SK-N-MC (cell line): ENCODE measurements around the gene FADS3.

Experiments used
- DNase-seq: peaks from one replicate; pipeline ENCODE4 v3.0.0-alpha.2; 2011; ENCODE audit warnings: low read depth, low spot score
- H3K27ac ChIP-seq: fragments of 200-600 bp; sonication (generic); 2 replicates; pipeline ENCODE4 v1.5.1; 2016; ENCODE audit warnings: mixed run types
- H3K36me3 ChIP-seq: fragments of 200-600 bp; sonication (generic); 2 replicates; pipeline ENCODE4 v1.6.1; 2017; ENCODE audit warnings: antibody characterized with exemption, low read length, mixed read lengths; ENCODE audit not compliant: insufficient read depth
- H3K4me3 ChIP-seq: fragments of 200-600 bp; sonication (generic); 2 replicates; pipeline ENCODE4 v1.5.1; 2016
- H3K9ac ChIP-seq: fragments of 200-600 bp; sonication (generic); 2 replicates; pipeline ENCODE4 v1.8.0; 2017; ENCODE audit warnings: mixed run types, mixed read lengths; ENCODE audit not compliant: insufficient read length
- H3K9me3 ChIP-seq: fragments of 200-600 bp; sonication (generic); 2 replicates; pipeline ENCODE4 v1.6.1; 2017; ENCODE audit warnings: low read depth, mild to moderate bottlenecking, antibody characterized with exemption, low read length, moderate library complexity, mixed read lengths
- EZH2 ChIP-seq: fragments of 200-600 bp; sonication (generic); IDR thresholded peaks from one replicate; pipeline ENCODE4 v1.6.1; 2017; ENCODE audit warnings: antibody characterized with exemption
- FOXP2 ChIP-seq: optimal IDR thresholded peaks from 2 replicates; pipeline ENCODE3; 2011; ENCODE audit warnings: mild to moderate bottlenecking, moderate library complexity; ENCODE audit not compliant: insufficient read depth; ENCODE audit errors: extremely low read length, control extremely low read depth
- POLR2AphosphoS5 ChIP-seq: IDR thresholded peaks from 2 replicates; pipeline ENCODE4 v1.6.1; 2012; ENCODE audit warnings: mild to moderate bottlenecking, low read depth, low read length, borderline replicate concordance

The FADS3 gene

GRCh38 chr11:61911128-61911700 is 19.9 kb upstream of the FADS3 start:
- H3K9ac ChIP-seq: no peak overlapping the region
- H3K9me3 ChIP-seq: no peaks in the 10 kb centered on the region
- no peak overlapping the region for H3K4me3 ChIP-seq
- H3K27ac ChIP-seq: no peak overlapping the region
- no peak for DNase-seq
- no peaks in the 10 kb centered on the region; the same call in 1 of the 2 replicates for H3K36me3 ChIP-seq
- TF ChIP-seq FOXP2 (no peak), POLR2AphosphoS5 (no peak), EZH2 (no peak)

GRCh38 chr11:61910187-61911127 is 19.1 kb upstream of the FADS3 start:
- no peak overlapping the region for H3K4me3 ChIP-seq
- no peaks in the 10 kb centered on the region for H3K9me3 ChIP-seq
- no peaks in the 10 kb centered on the region; the same call in 1 of the 2 replicates for H3K36me3 ChIP-seq
- no peak overlapping the region for H3K27ac ChIP-seq
- TF ChIP-seq POLR2AphosphoS5: no peak
- TF ChIP-seq FOXP2: no peak
- no peak for TF ChIP-seq EZH2
- H3K9ac ChIP-seq: no peak overlapping the region
- no peak for DNase-seq

GRCh38 chr11:61908730-61909316 is 17.5 kb upstream of the FADS3 start:
- no peaks in the 10 kb centered on the region for H3K9me3 ChIP-seq
- DNase-seq: no peak
- H3K9ac ChIP-seq: no peak overlapping the region
- no peak for TF ChIP-seq EZH2
- no peak for TF ChIP-seq FOXP2
- no peak for TF ChIP-seq POLR2AphosphoS5
- no peak overlapping the region for H3K4me3 ChIP-seq
- no peaks in the 10 kb centered on the region; the same call in 1 of the 2 replicates for H3K36me3 ChIP-seq
- H3K27ac ChIP-seq: no peak overlapping the region

GRCh38 chr11:61907871-61908729 is 16.8 kb upstream of the FADS3 start:
- DNase-seq: no peak
- TF ChIP-seq EZH2: no peak
- TF ChIP-seq POLR2AphosphoS5: no peak
- no peak for TF ChIP-seq FOXP2
- no peaks in the 10 kb centered on the region; the same call in 1 of the 2 replicates for H3K36me3 ChIP-seq
- no peak overlapping the region for H3K4me3 ChIP-seq
- no peak overlapping the region for H3K9ac ChIP-seq
- no peaks in the 10 kb centered on the region for H3K9me3 ChIP-seq
- H3K27ac ChIP-seq: no peak overlapping the region

GRCh38 chr11:61907282-61907681 is 15.9 kb upstream of the FADS3 start:
- H3K9me3 ChIP-seq: no peaks in the 10 kb centered on the region
- TF ChIP-seq EZH2 (no peak), FOXP2 (no peak), POLR2AphosphoS5 (no peak)
- no peak for DNase-seq
- no peaks in the 10 kb centered on the region; the same call in 1 of the 2 replicates for H3K36me3 ChIP-seq
- no peak overlapping the region for H3K27ac ChIP-seq
- no peak overlapping the region for H3K4me3 ChIP-seq
- no peak overlapping the region for H3K9ac ChIP-seq

- H3K27ac ChIP-seq: no peak overlapping the region
- H3K9ac ChIP-seq: no peak overlapping the region
- no peaks in the 10 kb centered on the region for H3K9me3 ChIP-seq
- TF ChIP-seq POLR2AphosphoS5 (no peak), EZH2 (no peak), FOXP2 (no peak)
- no peak overlapping the region for H3K4me3 ChIP-seq
- no peak for DNase-seq
- no peaks in the 10 kb centered on the region; the same call in 1 of the 2 replicates for H3K36me3 ChIP-seq
These were observed 15.2 kb upstream of the FADS3 start for GRCh38 chr11:61906522-61906909.

- H3K9ac ChIP-seq: no peak overlapping the region
- H3K36me3 ChIP-seq: peaks cover 3% of the 10 kb centered on the region; the same call in 1 of the 2 replicates
- no peak for TF ChIP-seq EZH2
- no peak for TF ChIP-seq POLR2AphosphoS5
- TF ChIP-seq FOXP2: no peak
- no peak overlapping the region for H3K27ac ChIP-seq
- no peaks in the 10 kb centered on the region for H3K9me3 ChIP-seq
- no peak for DNase-seq
- no peak overlapping the region for H3K4me3 ChIP-seq
These were observed 14.6 kb upstream of the FADS3 start for GRCh38 chr11:61905801-61906521.
